GM12864 (cell line): ENCODE data around the gene ERICH6B.

Experiments
- DNase-seq: peaks from one replicate; pipeline ENCODE4 v3.0.0-alpha.2; 2011; ENCODE audit warnings: low read depth
- H3K4me3 ChIP-seq: 2 replicates; pipeline ENCODE4 v1.5.1; 2011; ENCODE audit warnings: mild to moderate bottlenecking, low read depth, low read length, control low read depth
- TF ChIP-seq, protein P1 (sequence below): IDR thresholded peaks from 2 replicates; pipeline ENCODE4 v1.5.1; 2011; ENCODE audit warnings: low read depth, mild to moderate bottlenecking, moderate library complexity, low read length, control low read depth, inconsistent platforms; ENCODE audit errors: missing control alignments

Gene ERICH6B

GRCh38 chr13:45516757-45517156, 98.8 kb downstream of the ERICH6B start:
- DNase-seq: no peak
- no peak overlapping the region for H3K4me3 ChIP-seq
- TF ChIP-seq, protein P1, sequence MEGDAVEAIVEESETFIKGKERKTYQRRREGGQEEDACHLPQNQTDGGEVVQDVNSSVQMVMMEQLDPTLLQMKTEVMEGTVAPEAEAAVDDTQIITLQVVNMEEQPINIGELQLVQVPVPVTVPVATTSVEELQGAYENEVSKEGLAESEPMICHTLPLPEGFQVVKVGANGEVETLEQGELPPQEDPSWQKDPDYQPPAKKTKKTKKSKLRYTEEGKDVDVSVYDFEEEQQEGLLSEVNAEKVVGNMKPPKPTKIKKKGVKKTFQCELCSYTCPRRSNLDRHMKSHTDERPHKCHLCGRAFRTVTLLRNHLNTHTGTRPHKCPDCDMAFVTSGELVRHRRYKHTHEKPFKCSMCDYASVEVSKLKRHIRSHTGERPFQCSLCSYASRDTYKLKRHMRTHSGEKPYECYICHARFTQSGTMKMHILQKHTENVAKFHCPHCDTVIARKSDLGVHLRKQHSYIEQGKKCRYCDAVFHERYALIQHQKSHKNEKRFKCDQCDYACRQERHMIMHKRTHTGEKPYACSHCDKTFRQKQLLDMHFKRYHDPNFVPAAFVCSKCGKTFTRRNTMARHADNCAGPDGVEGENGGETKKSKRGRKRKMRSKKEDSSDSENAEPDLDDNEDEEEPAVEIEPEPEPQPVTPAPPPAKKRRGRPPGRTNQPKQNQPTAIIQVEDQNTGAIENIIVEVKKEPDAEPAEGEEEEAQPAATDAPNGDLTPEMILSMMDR: no peak

GRCh38 chr13:45512098-45512496, 103.4 kb downstream of the ERICH6B start:
- TF ChIP-seq, protein P1: no peak
- DNase-seq: no peak
- H3K4me3 ChIP-seq: no peak overlapping the region

GRCh38 chr13:45511310-45512097, 104.0 kb downstream of the ERICH6B start:
- peak; percentile 19 for DNase-seq
- TF ChIP-seq, protein P1: peak; percentile 67

DNA sequence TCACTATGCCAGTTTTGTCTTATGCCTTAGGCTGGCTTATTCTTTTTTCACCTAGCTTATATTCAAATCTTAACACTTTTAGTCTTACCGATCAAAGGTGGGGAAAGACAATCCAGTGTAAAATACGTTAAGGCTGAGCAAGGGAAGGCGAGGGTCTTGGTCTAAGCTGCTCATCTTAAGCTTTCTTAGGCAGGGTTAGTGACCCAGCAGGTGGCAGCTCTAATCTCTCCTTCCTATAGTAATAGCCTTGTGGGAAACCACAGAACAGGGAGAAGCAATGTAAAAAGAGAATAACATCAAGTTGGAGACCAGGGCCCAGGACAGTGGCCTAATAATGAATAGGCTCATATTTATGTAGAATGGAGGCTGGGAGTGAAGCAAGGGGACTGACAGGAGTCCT, 104.9 kb downstream of the ERICH6B start:
- TF ChIP-seq, protein P1: no peak
- DNase-seq: no peak
- no peak overlapping the region for H3K4me3 ChIP-seq

More at GRCh38 chr13:45511310-45512097, 104.0 kb downstream of the ERICH6B start:
- no peak overlapping the region for H3K4me3 ChIP-seq

DNA sequence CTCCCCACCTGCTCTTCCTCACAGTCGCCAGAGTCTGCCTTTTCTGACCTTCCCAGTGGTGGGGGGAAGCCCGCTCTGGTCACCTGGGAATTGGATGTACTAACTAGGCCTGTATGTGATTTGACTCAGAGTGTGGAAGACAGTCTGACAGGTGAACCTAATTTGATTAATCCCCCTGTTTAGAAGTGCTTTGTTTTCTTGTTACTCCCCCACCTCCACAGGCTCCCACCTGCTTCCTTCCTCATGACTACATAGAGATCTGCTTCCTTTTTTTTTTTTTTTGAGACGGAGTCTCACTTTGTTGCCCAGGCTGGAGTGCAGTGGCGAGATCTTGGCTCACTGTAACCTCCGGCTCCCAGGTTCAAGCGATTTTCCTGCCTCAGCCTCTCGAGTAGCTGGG, 106.8 kb downstream of the ERICH6B start:
- no peak for DNase-seq
- no peak overlapping the region for H3K4me3 ChIP-seq
- TF ChIP-seq, protein P1: no peak

- DNase-seq: no peak
- H3K4me3 ChIP-seq: no peak overlapping the region
- TF ChIP-seq, protein P1: no peak
Measured at GRCh38 chr13:45506811-45507210, 108.7 kb downstream of the ERICH6B start.

GRCh38 chr13:45503658-45504057, 111.9 kb downstream of the ERICH6B start:
- H3K4me3 ChIP-seq: no peak overlapping the region
- no peak for DNase-seq
- TF ChIP-seq, protein P1: no peak
